ENCODE results near the gene ACKR3. TPM values are rescaled to one million over a fixed set of nuclear protein-coding genes. Genes with fewer than 3 reads are reported as not detected.

Gene ACKR3
- total RNA-seq, 4 donors from 2014 or later, result 32.4 to 88.7 (median 55.0) TPM

- 2 to 4% methylated on average over 43 to 49 of the region's 49 CpGs for WGBS, 2 donors
- H3K36me3 ChIP-seq, result no peaks in the 10 kb centered on the region
- H3K4me3 ChIP-seq, result peak overlapping the region; percentile 36 to 61 (median 49)
- peak in 1 of 2 donors; percentile 50 for DNase-seq (ENCODE audit: low spot score in 2 of 2)
- peaks cover 0 to 59% (median 15%) of the 10 kb centered on the region in 4 donors for H3K4me1 ChIP-seq
- no peaks in the 10 kb centered on the region for H3K9me3 ChIP-seq
- TF ChIP-seq EP300 (IDR thresholded peaks at IDR 0.05) (peak in 1 of 2 donors; percentile 57), CTCF (IDR thresholded peaks at IDR 0.05) (peak in 2 of 5 experiments; percentile 12 to 18), POLR2A (IDR thresholded peaks at IDR 0.05) (no peak)
- H3K27me3 ChIP-seq, result no peaks in the 10 kb centered on the region
- peak overlapping the region; percentile 79 to 94 (median 90) for H3K27ac ChIP-seq
Observed at GRCh38 chr2:236568068-236568921, 1.3 kb upstream of the ACKR3 start.

DNA sequence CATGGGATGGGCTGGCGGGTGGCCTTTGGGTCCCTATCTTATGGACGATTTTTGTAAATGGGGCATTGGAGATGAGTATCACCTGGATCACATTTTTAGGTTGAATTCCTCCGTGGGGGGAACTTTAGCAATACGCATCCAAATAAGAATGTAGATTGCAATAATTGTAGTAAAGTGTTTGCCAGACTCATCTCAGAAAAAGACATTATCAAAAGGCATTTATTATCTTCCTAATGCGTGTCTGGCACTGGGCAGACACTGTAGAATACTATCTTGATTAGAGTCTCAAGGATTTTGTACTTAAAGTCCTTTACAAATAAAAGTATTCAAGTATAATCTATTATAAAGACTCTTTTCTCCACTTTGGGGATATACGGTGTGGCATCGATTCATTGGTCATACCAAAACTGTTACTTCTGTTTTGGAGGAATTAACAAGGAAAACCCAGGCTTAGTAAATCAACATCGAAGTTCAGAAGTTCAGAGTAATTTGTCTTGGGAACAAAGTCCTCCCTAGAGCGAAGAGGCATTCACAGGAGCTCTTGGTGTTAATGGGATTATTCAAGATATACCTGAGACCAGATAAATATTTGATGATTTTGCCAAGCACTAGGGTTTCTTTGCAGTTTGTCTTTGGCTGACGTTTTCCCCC is 578 bp upstream of the ACKR3 start:
- WGBS, 2 donors, result 15% methylated on average over 10 of the region's 10 CpGs
- no peaks in the 10 kb centered on the region for H3K9me3 ChIP-seq
- peaks cover 0 to 66% (median 19%) of the 10 kb centered on the region in 4 donors for H3K4me1 ChIP-seq
- H3K27me3 ChIP-seq, result no peaks in the 10 kb centered on the region
- H3K27ac ChIP-seq, result peak overlapping the region; percentile 79 to 94 (median 90)
- peak overlapping the region; percentile 36 to 61 (median 49) for H3K4me3 ChIP-seq
- no peak for DNase-seq (ENCODE audit: low spot score in 2 of 2)
- H3K36me3 ChIP-seq, result no peaks in the 10 kb centered on the region
- TF ChIP-seq CTCF (IDR thresholded peaks at IDR 0.05) (no peak), POLR2A (IDR thresholded peaks at IDR 0.05) (no peak), EP300 (IDR thresholded peaks at IDR 0.05) (no peak)

DNA sequence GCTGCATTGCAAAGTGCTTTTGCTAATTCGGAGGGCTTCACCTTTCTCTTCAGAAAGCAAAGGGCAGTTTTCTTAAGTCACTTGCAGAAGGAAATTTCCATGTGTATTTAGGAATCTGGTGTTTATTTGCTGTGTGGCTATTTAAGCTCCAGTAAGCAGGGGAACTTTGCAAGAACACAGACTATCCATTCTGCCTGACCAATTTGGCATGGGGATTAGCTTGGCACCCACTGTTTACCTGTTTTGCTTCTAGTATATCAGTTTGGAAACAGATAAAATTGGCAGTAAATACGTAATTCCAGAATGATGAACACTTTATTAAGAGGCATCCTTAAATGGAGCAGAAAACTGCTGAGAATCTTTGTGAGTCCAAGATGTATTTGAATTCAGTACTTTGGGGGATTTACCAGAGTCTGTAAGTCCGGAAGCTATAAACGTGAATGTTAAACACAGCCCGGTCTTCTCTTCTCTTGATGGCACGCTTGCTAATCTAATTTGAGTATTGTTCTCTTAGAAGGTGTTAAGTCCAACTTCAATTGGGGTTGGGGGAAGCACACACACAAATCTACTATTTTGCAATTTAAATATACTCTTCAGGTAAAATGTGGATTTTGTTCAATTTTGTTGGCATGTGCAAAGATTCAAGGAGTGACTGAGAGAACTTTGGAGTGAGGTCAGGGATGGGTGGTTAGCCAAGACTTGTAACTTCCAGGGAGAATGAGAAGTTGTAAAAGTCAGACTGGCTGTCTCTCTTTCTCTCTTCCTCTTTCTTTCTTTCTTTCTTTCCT is 650 bp downstream of the ACKR3 start:
- H3K36me3 ChIP-seq, result no peaks in the 10 kb centered on the region
- 18 to 19% methylated on average over 6 of the region's 6 CpGs for WGBS, 2 donors
- no peaks in the 10 kb centered on the region for H3K27me3 ChIP-seq
- H3K4me3 ChIP-seq, result peak overlapping the region; percentile 36 to 61 (median 44)
- peak overlapping the region; percentile 41 to 94 (median 85) for H3K27ac ChIP-seq
- H3K4me1 ChIP-seq, result peaks cover 0 to 78% (median 24%) of the 10 kb centered on the region in 4 donors
- no peaks in the 10 kb centered on the region for H3K9me3 ChIP-seq
- no peak for DNase-seq (ENCODE audit: low spot score in 2 of 2)
- TF ChIP-seq EP300 (IDR thresholded peaks at IDR 0.05) (no peak), POLR2A (IDR thresholded peaks at IDR 0.05) (no peak), CTCF (IDR thresholded peaks at IDR 0.05) (no peak)

DNA sequence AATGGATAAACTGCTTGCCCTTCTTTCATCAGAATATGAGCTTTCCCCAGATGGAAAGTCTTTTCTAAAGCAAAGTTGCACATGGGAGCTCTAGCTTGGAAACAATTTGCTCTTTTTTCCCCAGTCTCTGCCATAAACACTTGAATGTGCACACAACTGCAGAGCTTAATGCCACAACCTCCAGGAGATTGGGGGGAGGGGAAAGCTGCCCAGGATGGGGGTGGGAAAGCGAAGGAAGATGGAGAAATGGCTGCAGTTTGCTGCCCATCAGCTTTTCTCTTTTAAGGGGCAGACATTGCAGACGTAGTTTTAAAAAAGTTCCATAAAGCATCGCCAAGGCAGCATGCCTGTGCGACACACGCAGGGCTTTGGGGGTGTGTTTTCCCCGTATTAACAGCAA is 1.5 kb downstream of the ACKR3 start:
- no peak for DNase-seq (ENCODE audit: low spot score in 2 of 2)
- no peaks in the 10 kb centered on the region for H3K27me3 ChIP-seq
- H3K27ac ChIP-seq, result peak overlapping the region; percentile 41 to 94 (median 85)
- peak overlapping the region; percentile 36 to 61 (median 44) for H3K4me3 ChIP-seq
- 17 to 36% methylated on average over 6 of the region's 6 CpGs for WGBS, 2 donors
- no peaks in the 10 kb centered on the region for H3K9me3 ChIP-seq
- no peak for TF ChIP-seq CTCF (IDR thresholded peaks at IDR 0.05)
- TF ChIP-seq EP300 (IDR thresholded peaks at IDR 0.05), result no peak
- no peak for TF ChIP-seq POLR2A (IDR thresholded peaks at IDR 0.05)
- no peaks in the 10 kb centered on the region for H3K36me3 ChIP-seq
- peaks cover 0 to 78% (median 27%) of the 10 kb centered on the region in 4 donors for H3K4me1 ChIP-seq

Measured in tibial nerve (tissue), 4 donors.